T-helper 2 cell treated with Interferon-gamma antibody and Interleukin-4, amounts not matched to agents 5 μg/mL and 100 μg/mL, for 36 hours (primary cell): Measurements from ENCODE around the gene NFIC.
A peak's percentile ranks its signal among the peaks of the same experiment; 100 is the strongest.
"Not testable (repeated sequence)": the region's sequence is repeated elsewhere in the genome, so short reads cannot be mapped to it uniquely, and the experiment has no call there.

Source experiments
- DNase-seq: peaks from one replicate; pipeline ENCODE4 v3.0.0; 2021; ENCODE audit warnings: low spot score
- H3K27ac Mint-ChIP-seq: one replicate; pipeline ENCODE4 v1.8.0; 2021; ENCODE audit warnings: mild to moderate bottlenecking, mixed read lengths
- H3K27me3 Mint-ChIP-seq: one replicate; pipeline ENCODE4 v1.8.0; 2021; ENCODE audit warnings: low read depth, mixed read lengths
- H3K36me3 Mint-ChIP-seq: one replicate; pipeline ENCODE4 v1.8.0; 2021; ENCODE audit warnings: low read depth, mixed read lengths
- H3K4me1 Mint-ChIP-seq: one replicate; pipeline ENCODE4 v1.8.0; 2021; ENCODE audit warnings: low read depth, mixed read lengths
- H3K4me3 Mint-ChIP-seq: one replicate; pipeline ENCODE4 v1.8.0; 2022; ENCODE audit warnings: mild to moderate bottlenecking, moderate library complexity, mixed read lengths
- H3K9me3 Mint-ChIP-seq: one replicate; pipeline ENCODE4 v1.8.0; 2021; ENCODE audit warnings: mixed read lengths

The NFIC gene

GRCh38 chr19:3344608-3345598, 21.5 kb upstream of the NFIC start:
- no peak for DNase-seq
- H3K36me3 Mint-ChIP-seq, result no peaks in the 10 kb centered on the region
- no peaks in the 10 kb centered on the region for H3K9me3 Mint-ChIP-seq
- H3K27me3 Mint-ChIP-seq, result no peaks in the 10 kb centered on the region
- no peaks in the 10 kb centered on the region for H3K4me1 Mint-ChIP-seq
- H3K4me3 Mint-ChIP-seq, result no peak overlapping the region
- H3K27ac Mint-ChIP-seq, result no peak overlapping the region

- no peaks in the 10 kb centered on the region for H3K27me3 Mint-ChIP-seq
- no peak overlapping the region for H3K4me3 Mint-ChIP-seq
- DNase-seq, result no peak
- no peaks in the 10 kb centered on the region for H3K4me1 Mint-ChIP-seq
- H3K9me3 Mint-ChIP-seq, result no peaks in the 10 kb centered on the region
- H3K36me3 Mint-ChIP-seq, result no peaks in the 10 kb centered on the region
- no peak overlapping the region for H3K27ac Mint-ChIP-seq
Observed at GRCh38 chr19:3345850-3346460, 20.4 kb upstream of the NFIC start.

GRCh38 chr19:3346677-3347353, 19.6 kb upstream of the NFIC start:
- Mint-ChIP-seq H3K4me3 (no peak overlapping the region), H3K27ac (no peak overlapping the region), H3K27me3 (no peaks in the 10 kb centered on the region), H3K36me3 (no peaks in the 10 kb centered on the region), H3K4me1 (no peaks in the 10 kb centered on the region), H3K9me3 (no peaks in the 10 kb centered on the region)
- no peak for DNase-seq

- Mint-ChIP-seq H3K4me1 (no peaks in the 10 kb centered on the region), H3K9me3 (no peaks in the 10 kb centered on the region), H3K4me3 (no peak overlapping the region), H3K27me3 (no peaks in the 10 kb centered on the region), H3K27ac (no peak overlapping the region), H3K36me3 (no peaks in the 10 kb centered on the region)
- no peak for DNase-seq
Observed at GRCh38 chr19:3348042-3348441, 18.3 kb upstream of the NFIC start.

- not testable (repeated sequence) for H3K27me3 Mint-ChIP-seq, H3K4me3 Mint-ChIP-seq, H3K9me3 Mint-ChIP-seq, H3K36me3 Mint-ChIP-seq, DNase-seq, H3K4me1 Mint-ChIP-seq, H3K27ac Mint-ChIP-seq
Observed at GRCh38 chr19:3348469-3348868, 17.9 kb upstream of the NFIC start.

GRCh38 chr19:3350014-3350663, 16.2 kb upstream of the NFIC start:
- H3K9me3 Mint-ChIP-seq, result no peaks in the 10 kb centered on the region
- peaks cover 2% of the 10 kb centered on the region for H3K27me3 Mint-ChIP-seq
- no peak overlapping the region for H3K4me3 Mint-ChIP-seq
- H3K4me1 Mint-ChIP-seq, result no peaks in the 10 kb centered on the region
- DNase-seq, result no peak
- H3K27ac Mint-ChIP-seq, result no peak overlapping the region
- no peaks in the 10 kb centered on the region for H3K36me3 Mint-ChIP-seq

GRCh38 chr19:3351702-3352447, 14.5 kb upstream of the NFIC start:
- Mint-ChIP-seq H3K9me3 (no peaks in the 10 kb centered on the region), H3K27me3 (peaks cover 14% of the 10 kb centered on the region), H3K4me3 (no peak overlapping the region), H3K4me1 (no peaks in the 10 kb centered on the region), H3K27ac (no peak overlapping the region), H3K36me3 (no peaks in the 10 kb centered on the region)
- DNase-seq, result no peak

- Mint-ChIP-seq H3K4me3 (no peak overlapping the region), H3K27ac (no peak overlapping the region), H3K27me3 (peaks cover 26% of the 10 kb centered on the region)
Observed at GRCh38 chr19:3353493-3353892, 12.9 kb upstream of the NFIC start.

GRCh38 chr19:3356805-3357204, 9.6 kb upstream of the NFIC start:
- Mint-ChIP-seq H3K4me3 (peak overlapping the region; percentile 42), H3K27ac (no peak overlapping the region)
- DNase-seq, result no peak

More at GRCh38 chr19:3353493-3353892, 12.9 kb upstream of the NFIC start:
- Mint-ChIP-seq H3K4me1 (peaks cover 9% of the 10 kb centered on the region), H3K36me3 (no peaks in the 10 kb centered on the region), H3K9me3 (no peaks in the 10 kb centered on the region)
- DNase-seq, result no peak

GRCh38 chr19:3357271-3357991, 9.0 kb upstream of the NFIC start:
- H3K27ac Mint-ChIP-seq, result no peak overlapping the region
- peaks cover 40% of the 10 kb centered on the region for H3K27me3 Mint-ChIP-seq
- no peaks in the 10 kb centered on the region for H3K9me3 Mint-ChIP-seq
- H3K4me1 Mint-ChIP-seq, result peaks cover 20% of the 10 kb centered on the region
- no peak for DNase-seq
- H3K4me3 Mint-ChIP-seq, result peak overlapping the region; percentile 61
- no peaks in the 10 kb centered on the region for H3K36me3 Mint-ChIP-seq

More at GRCh38 chr19:3356805-3357204, 9.6 kb upstream of the NFIC start:
- no peaks in the 10 kb centered on the region for H3K9me3 Mint-ChIP-seq
- peaks cover 34% of the 10 kb centered on the region for H3K27me3 Mint-ChIP-seq
- peaks cover 17% of the 10 kb centered on the region for H3K4me1 Mint-ChIP-seq
- H3K36me3 Mint-ChIP-seq, result no peaks in the 10 kb centered on the region

GRCh38 chr19:3357992-3358688, 8.2 kb upstream of the NFIC start:
- DNase-seq, result no peak
- Mint-ChIP-seq H3K9me3 (no peaks in the 10 kb centered on the region), H3K4me1 (peaks cover 23% of the 10 kb centered on the region), H3K36me3 (no peaks in the 10 kb centered on the region), H3K4me3 (peak overlapping the region; percentile 61), H3K27ac (peak overlapping the region; percentile 31), H3K27me3 (peaks cover 45% of the 10 kb centered on the region)

GRCh38 chr19:3358689-3359014, 7.7 kb upstream of the NFIC start:
- Mint-ChIP-seq H3K4me3 (peak overlapping the region; percentile 77), H3K27me3 (peaks cover 43% of the 10 kb centered on the region), H3K36me3 (no peaks in the 10 kb centered on the region), H3K4me1 (peaks cover 23% of the 10 kb centered on the region), H3K9me3 (no peaks in the 10 kb centered on the region), H3K27ac (peak overlapping the region; percentile 31)
- DNase-seq, result no peak
